Ectodermal cell (in vitro differentiated cells): ENCODE data around the gene ATP5MG. TPM values are rescaled to one million over a fixed set of nuclear protein-coding genes. Genes with fewer than 3 reads are reported as not detected.

ENCODE experiments used
- H3K27ac ChIP-seq: 2 replicates; pipeline ENCODE4 v1.7.0; 2013; ENCODE audit warnings: mild to moderate bottlenecking, low read depth, low read length; ENCODE audit not compliant: insufficient read depth, poor library complexity, severe bottlenecking
- H3K27me3 ChIP-seq: 2 replicates; pipeline ENCODE4 v1.7.0; 2013; ENCODE audit warnings: mild to moderate bottlenecking, low read length; ENCODE audit not compliant: insufficient read depth, control insufficient read depth, poor library complexity, severe bottlenecking
- H3K36me3 ChIP-seq: one replicate; pipeline ENCODE4 v1.7.0; 2013; ENCODE audit warnings: low read length; ENCODE audit not compliant: control insufficient read depth, insufficient read depth
- H3K4me1 ChIP-seq: one replicate; pipeline ENCODE4 v1.7.0; 2013; ENCODE audit warnings: low read length; ENCODE audit not compliant: control insufficient read depth, insufficient read depth
- H3K4me3 ChIP-seq: 2 replicates; pipeline ENCODE4 v1.7.0; 2013; ENCODE audit warnings: low read depth, low read length, control low read depth; ENCODE audit not compliant: insufficient read depth
- H3K9me3 ChIP-seq: 2 replicates; pipeline ENCODE4 v1.7.0; 2013; ENCODE audit warnings: mild to moderate bottlenecking, low read length, moderate library complexity; ENCODE audit not compliant: control insufficient read depth
- WGBS, 2 experiments: methylation state at CpG; one replicate each; pipeline ENCODE4 v1.1.7; 2013; ENCODE audit warnings: missing lambda C conversion rate in 2 of 2; 5-methylcytosine and 5-hydroxymethylcytosine counted together
- polyA plus RNA-seq, 4 experiments: library from polyadenylated mRNA; stranded (reverse); fragments of 50-300 nt; gene quantifications; one replicate each; pipeline ENCODE4 v1.2.3, GENCODE V29; 2013

ATP5MG gene, protein sequence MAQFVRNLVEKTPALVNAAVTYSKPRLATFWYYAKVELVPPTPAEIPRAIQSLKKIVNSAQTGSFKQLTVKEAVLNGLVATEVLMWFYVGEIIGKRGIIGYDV
- 188 TPM for polyA plus RNA-seq (2013, experiment 1 of 4)
- 190 TPM for polyA plus RNA-seq (2013, experiment 2 of 4)
- 131 TPM for polyA plus RNA-seq (2013, experiment 3 of 4)
- polyA plus RNA-seq (2013, experiment 4 of 4) = 150 TPM

DNA sequence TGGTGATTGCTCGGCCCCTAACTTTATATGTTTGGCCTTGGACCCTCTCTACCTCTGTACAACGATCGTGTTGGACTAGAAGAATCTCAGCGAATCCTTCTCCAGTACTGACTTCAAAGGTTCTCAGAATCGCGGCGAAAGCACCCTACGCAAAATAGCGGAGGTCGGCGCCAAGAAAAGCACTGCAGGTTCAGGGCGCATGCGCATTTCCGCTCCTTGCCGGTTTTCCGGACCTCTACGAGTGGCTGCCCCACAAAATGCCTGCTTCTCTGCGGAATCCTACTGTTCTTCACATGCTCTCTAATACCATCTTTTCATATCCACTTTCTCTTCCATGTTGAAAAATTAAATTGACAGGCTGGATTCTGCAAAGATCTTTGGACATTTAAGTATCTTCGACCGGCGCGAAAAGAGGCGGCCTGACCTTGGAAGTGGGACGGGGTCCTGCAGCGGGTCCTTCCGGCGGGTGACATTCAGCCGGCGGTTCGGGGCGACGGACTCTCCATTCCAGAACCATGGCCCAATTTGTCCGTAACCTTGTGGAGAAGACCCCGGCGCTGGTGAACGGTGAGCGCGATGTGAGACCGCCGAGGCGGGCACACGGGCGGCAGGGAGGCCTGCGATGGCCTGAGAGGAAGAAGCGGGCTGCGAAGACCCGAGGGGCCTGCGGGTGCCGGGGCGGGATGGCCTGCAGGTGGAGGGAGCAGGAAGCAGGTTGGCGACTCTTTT is at the start of gene ATP5MG:
Gene ATP5MG, plus strand, starts transcription at position 456 of the 729 bp plus-strand sequence. Its CDS starts 60 bp downstream, at position 516.
- H3K4me3 ChIP-seq = peak within 1 kb of the TSS; percentile 83
- no peaks in the 10 kb centered on the region for H3K27me3 ChIP-seq
- H3K36me3 ChIP-seq = peaks cover 4% of the 10 kb centered on the region
- H3K9me3 ChIP-seq = no peaks in the 10 kb centered on the region
- peak within 1 kb of the TSS; percentile 56 for H3K27ac ChIP-seq
- 0 to 1% methylated on average over 51 of the region's 51 CpGs for WGBS, 2 experiments
- H3K4me1 ChIP-seq = no peaks in the 10 kb centered on the region

DNA sequence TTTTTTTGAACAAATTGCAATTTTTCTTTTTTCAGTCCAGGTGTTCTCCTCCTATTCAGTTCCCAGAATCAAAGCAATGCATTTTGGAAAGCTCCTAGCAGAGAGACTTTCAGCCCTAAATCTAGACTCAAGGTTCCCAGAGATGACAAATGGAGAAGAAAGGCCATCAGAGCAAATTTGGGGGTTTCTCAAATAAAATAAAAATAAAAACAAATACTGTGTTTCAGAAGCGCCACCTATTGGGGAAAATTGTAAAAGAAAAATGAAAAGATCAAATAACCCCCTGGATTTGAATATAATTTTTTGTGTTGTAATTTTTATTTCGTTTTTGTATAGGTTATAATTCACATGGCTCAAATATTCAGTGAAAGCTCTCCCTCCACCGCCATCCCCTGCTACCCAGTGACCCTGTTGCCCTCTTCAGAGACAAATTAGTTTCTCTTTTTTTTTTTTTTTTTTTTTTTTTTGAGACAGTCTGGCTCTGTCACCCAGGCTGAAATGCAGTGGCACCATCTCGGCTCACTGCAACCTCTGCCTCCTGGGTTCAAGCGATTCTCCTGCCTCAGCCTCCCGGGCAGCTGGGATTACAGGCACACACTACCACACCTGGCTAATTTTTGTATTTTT is 48.2 kb upstream of the ATP5MG start:
- no peaks in the 10 kb centered on the region for H3K36me3 ChIP-seq
- WGBS, 2 experiments = 20 to 31% methylated on average over 4 to 5 of the region's 6 CpGs
- peaks cover 28% of the 10 kb centered on the region for H3K27me3 ChIP-seq
- H3K9me3 ChIP-seq = no peaks in the 10 kb centered on the region
- no peak overlapping the region for H3K27ac ChIP-seq
- no peaks in the 10 kb centered on the region for H3K4me1 ChIP-seq
- no peak overlapping the region for H3K4me3 ChIP-seq

- H3K27me3 ChIP-seq = peaks cover 18% of the 10 kb centered on the region
- H3K36me3 ChIP-seq = no peaks in the 10 kb centered on the region
- H3K4me3 ChIP-seq = no peak overlapping the region
- H3K9me3 ChIP-seq = no peaks in the 10 kb centered on the region
- H3K27ac ChIP-seq = no peak overlapping the region
- 69% methylated on average over 3 of the region's 3 CpGs for WGBS, 2 experiments
- peaks cover 7% of the 10 kb centered on the region for H3K4me1 ChIP-seq
Observed at GRCh38 chr11:118358071-118358470, 43.3 kb upstream of the ATP5MG start.

DNA sequence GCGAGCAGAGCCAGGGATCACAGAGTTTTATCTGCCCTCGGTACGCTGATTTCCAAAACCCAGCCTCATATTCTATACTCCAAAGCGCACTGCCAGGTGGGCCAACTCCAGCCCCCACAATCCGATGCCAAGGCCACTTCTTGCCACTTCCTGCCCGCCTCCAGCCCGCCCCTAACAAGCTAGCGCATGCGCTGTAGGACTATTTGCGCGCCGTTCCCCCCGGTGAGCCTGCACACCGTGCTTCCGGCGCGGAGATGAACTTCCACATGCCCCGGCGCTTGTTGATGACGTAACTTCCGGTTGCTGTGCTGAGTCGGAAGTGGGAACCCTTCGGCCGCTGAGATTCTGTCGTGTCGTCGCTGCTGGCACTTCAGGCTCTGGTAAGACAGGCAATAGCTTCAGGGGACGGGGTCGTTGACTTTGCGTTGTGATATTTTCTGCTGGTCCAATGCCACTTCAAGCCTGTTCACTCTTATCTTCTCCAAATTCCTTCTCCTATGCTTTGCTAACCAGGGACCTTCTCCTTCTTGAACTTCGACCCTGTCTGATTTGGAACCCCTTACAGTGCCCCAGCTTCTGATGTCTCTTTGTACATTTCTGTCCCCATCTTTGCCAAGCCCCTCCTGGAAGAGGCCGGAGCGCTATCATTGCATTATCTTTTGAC is 42.0 kb upstream of the ATP5MG start, which contains the start of gene UBE4A:
Gene UBE4A, plus strand, starts transcription at position 306 of the 664 bp plus-strand sequence. CDS start 5,481 bp downstream, outside the sequence.
- Histone ChIP-seq H3K36me3 (no peaks in the 10 kb centered on the region), H3K27ac (no peak within 1 kb of the TSS), H3K9me3 (no peaks in the 10 kb centered on the region), H3K27me3 (peaks cover 18% of the 10 kb centered on the region), H3K4me1 (peaks cover 7% of the 10 kb centered on the region), H3K4me3 (peak within 1 kb of the TSS; percentile 96)
- WGBS, 2 experiments = 10 to 11% methylated on average over 33 of the region's 33 CpGs

DNA sequence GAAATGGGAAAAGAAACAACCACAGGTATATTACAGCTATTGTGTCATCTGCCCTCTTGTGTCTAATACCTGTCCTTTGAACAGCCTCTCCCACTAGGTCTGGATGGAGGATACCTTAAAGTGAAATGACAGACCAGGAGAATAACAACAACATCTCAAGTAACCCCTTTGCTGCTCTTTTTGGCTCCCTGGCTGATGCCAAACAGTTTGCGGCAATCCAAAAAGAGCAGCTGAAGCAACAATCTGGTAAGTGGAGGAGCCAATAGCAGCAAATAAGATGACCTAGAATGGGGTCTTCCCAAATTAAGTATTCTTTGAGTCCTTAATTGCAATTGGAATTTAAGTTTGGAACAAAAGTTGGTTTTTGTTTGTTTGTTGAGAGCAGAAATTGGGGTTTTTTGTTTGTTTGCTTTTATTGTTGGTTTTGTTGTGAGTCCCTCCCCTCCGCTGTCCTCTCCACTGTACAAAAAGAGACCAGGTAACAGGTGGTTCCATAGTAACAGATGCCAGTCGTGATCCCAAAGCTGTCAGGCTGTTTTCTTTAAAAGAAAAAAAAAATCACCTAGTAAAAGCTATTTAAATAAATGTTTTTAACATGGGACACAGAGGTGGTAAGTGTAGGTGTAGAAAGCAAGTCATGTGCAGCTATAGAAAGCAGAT is 36.3 kb upstream of the ATP5MG start:
- Histone ChIP-seq H3K27me3 (no peaks in the 10 kb centered on the region), H3K4me3 (no peak overlapping the region), H3K9me3 (no peaks in the 10 kb centered on the region), H3K27ac (no peak overlapping the region), H3K36me3 (no peaks in the 10 kb centered on the region), H3K4me1 (peaks cover 6% of the 10 kb centered on the region)
- WGBS, 2 experiments = 90 to 100% methylated on average over 2 to 3 of the region's 3 CpGs

- Histone ChIP-seq H3K4me3 (no peak overlapping the region), H3K4me1 (no peaks in the 10 kb centered on the region), H3K27ac (no peak overlapping the region), H3K27me3 (no peaks in the 10 kb centered on the region), H3K36me3 (no peaks in the 10 kb centered on the region), H3K9me3 (no peaks in the 10 kb centered on the region)
- 93 to 94% methylated on average over 1 of the region's 1 CpG for WGBS, 2 experiments
Observed at GRCh38 chr11:118366287-118366686, 35.1 kb upstream of the ATP5MG start.

GRCh38 chr11:118370774-118371173 is 30.6 kb upstream of the ATP5MG start:
- Histone ChIP-seq H3K36me3 (peaks cover 13% of the 10 kb centered on the region), H3K27me3 (no peaks in the 10 kb centered on the region), H3K27ac (no peak overlapping the region), H3K4me1 (no peaks in the 10 kb centered on the region), H3K9me3 (no peaks in the 10 kb centered on the region), H3K4me3 (no peak overlapping the region)
- 87 to 97% methylated on average over 3 to 4 of the region's 4 CpGs for WGBS, 2 experiments

DNA sequence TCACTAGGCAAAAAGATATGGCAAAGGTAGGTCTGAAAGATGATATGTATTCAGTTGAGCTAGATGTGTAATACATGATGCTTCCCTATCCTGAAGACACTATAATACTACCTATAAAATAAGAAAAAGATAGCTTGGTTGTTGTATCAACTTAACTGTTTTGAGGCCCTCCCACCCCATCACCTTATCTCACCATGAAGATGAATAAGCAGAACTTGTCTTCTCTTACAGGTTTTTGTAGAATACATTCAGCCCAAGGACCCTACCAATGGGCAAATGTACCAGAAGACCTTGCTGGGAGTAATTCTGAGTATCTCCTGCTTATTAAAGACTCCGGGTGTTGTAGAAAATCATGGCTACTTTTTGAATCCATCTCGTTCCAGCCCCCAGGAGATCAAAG is 28.1 kb upstream of the ATP5MG start:
- H3K27me3 ChIP-seq = no peaks in the 10 kb centered on the region
- no peak overlapping the region for H3K27ac ChIP-seq
- WGBS, 2 experiments = 93 to 96% methylated on average over 2 of the region's 2 CpGs
- peaks cover 13% of the 10 kb centered on the region for H3K36me3 ChIP-seq
- H3K4me3 ChIP-seq = no peak overlapping the region
- H3K9me3 ChIP-seq = no peaks in the 10 kb centered on the region
- H3K4me1 ChIP-seq = no peaks in the 10 kb centered on the region

- H3K9me3 ChIP-seq = no peaks in the 10 kb centered on the region
- no peak overlapping the region for H3K27ac ChIP-seq
- H3K4me1 ChIP-seq = no peaks in the 10 kb centered on the region
- WGBS, 2 experiments = 94 to 97% methylated on average over 5 of the region's 5 CpGs
- H3K4me3 ChIP-seq = no peak overlapping the region
- no peaks in the 10 kb centered on the region for H3K27me3 ChIP-seq
- peaks cover 15% of the 10 kb centered on the region for H3K36me3 ChIP-seq
Observed at GRCh38 chr11:118373871-118374270, 27.5 kb upstream of the ATP5MG start.
